HepG2 (cell line): ENCODE measurements around the gene ZNF700. TPM values are rescaled to one million over a fixed set of nuclear protein-coding genes. Genes with fewer than 3 reads are reported as not detected.

ENCODE experiments used
- ARHGAP35 ChIP-seq: sonication (generic); formaldehyde crosslinking; IDR thresholded peaks from 2 replicates; pipeline ENCODE4 v1.9.0; 2022; ENCODE audit warnings: mild to moderate bottlenecking, inconsistent platforms, moderate library complexity, missing genetic modification reagents, borderline replicate concordance
- GLI4 ChIP-seq: sonication (generic); formaldehyde crosslinking; IDR thresholded peaks from 2 replicates; pipeline ENCODE4 v1.5.1; 2020; ENCODE audit warnings: missing genetic modification reagents, mild to moderate bottlenecking, moderate library complexity, borderline replicate concordance
- HMGA1 ChIP-seq: sonication (generic); formaldehyde crosslinking; conservative IDR thresholded peaks from 2 replicates; pipeline ENCODE4 v1.4.0; 2020; ENCODE audit warnings: missing genetic modification reagents
- HNF1A ChIP-seq, 2 experiments: sonication (generic) in 1 of 2; formaldehyde crosslinking in 1 of 2; IDR thresholded peaks; 2 replicates each; pipeline versions ENCODE4 v1.4.0 to v1.6.1; 2016 to 2020; ENCODE audit warnings: borderline replicate concordance in 1 of 2, low read depth in 1 of 2, mild to moderate bottlenecking in 1 of 2, missing genetic modification reagents in 1 of 2
- KLF16 ChIP-seq, 2 experiments: sonication (generic) in 1 of 2; formaldehyde crosslinking in 1 of 2; IDR thresholded peaks; 2 replicates each; pipeline versions ENCODE4 v1.6.1 to v1.8.0; 2016 to 2023; ENCODE audit warnings: missing genetic modification reagents in 2 of 2, missing compliant biosample characterization in 1 of 2
- MED13 ChIP-seq: sonication (generic); formaldehyde crosslinking; IDR thresholded peaks from 2 replicates; pipeline ENCODE4 v1.5.0; 2020; ENCODE audit warnings: missing genetic modification reagents
- MXD4 ChIP-seq: IDR thresholded peaks from 2 replicates; pipeline ENCODE4 v1.6.1; 2016; ENCODE audit warnings: mild to moderate bottlenecking, missing biosample characterization, missing genetic modification reagents
- PREB ChIP-seq: sonication (generic); formaldehyde crosslinking; IDR thresholded peaks from 2 replicates; pipeline ENCODE4 v1.4.0; 2020; ENCODE audit warnings: missing genetic modification reagents
- ZNF10 ChIP-seq: sonication (generic); formaldehyde crosslinking; IDR thresholded peaks from 2 replicates; pipeline ENCODE4 v1.4.0; 2020; ENCODE audit warnings: mild to moderate bottlenecking, low read depth, missing genetic modification reagents, borderline replicate concordance
- ZNF543 ChIP-seq: sonication (generic); formaldehyde crosslinking; IDR thresholded peaks from 2 replicates; pipeline ENCODE4 v1.4.0; 2020; ENCODE audit warnings: mild to moderate bottlenecking, missing genetic modification reagents
- ZNF775 ChIP-seq: sonication (generic); formaldehyde crosslinking; IDR thresholded peaks from 2 replicates; pipeline ENCODE4 v1.4.0; 2020; ENCODE audit warnings: missing genetic modification reagents, mild to moderate bottlenecking, moderate library complexity, borderline replicate concordance
- ZNF780A ChIP-seq: sonication (generic); formaldehyde crosslinking; IDR thresholded peaks from 2 replicates; pipeline ENCODE4 v1.8.0; 2022; ENCODE audit warnings: mild to moderate bottlenecking, missing genetic modification reagents, moderate library complexity
- polyA plus RNA-seq, 8 experiments: library from polyadenylated mRNA; depleted of rRNA in 3 of 8; stranded (reverse) in 7 of 8; unstranded in 1 of 8; fragments of >200 nt; fragmentation: Illumina TruSeq in 4 of 8; extraction: Trizol in 4 of 8; gene quantifications; 2 replicates each; pipeline versions ENCODE4 v1.2.1 to v1.2.3, GENCODE V29; 2011 to 2016; ENCODE audit warnings: low read depth in 4 of 8, missing spikeins in 1 of 8, mixed read lengths in 1 of 8; ENCODE audit not compliant: insufficient read depth in 1 of 8
- total RNA-seq, 5 experiments: library from RNA; depleted of rRNA; stranded (reverse); fragments of >200 nt; fragmentation: Illumina TruSeq; extraction: Trizol; gene quantifications; 2 replicates each; pipeline ENCODE4 v1.2.3, GENCODE V29; 2016; ENCODE audit warnings: low read depth in 1 of 5
- TF ChIP-seq, protein P1 (sequence below): IDR thresholded peaks from 2 replicates; pipeline ENCODE4 v1.6.1; 2016; ENCODE audit warnings: mild to moderate bottlenecking
- TF ChIP-seq, protein P2 (sequence below): sonication (generic); formaldehyde crosslinking; IDR thresholded peaks from 2 replicates; pipeline ENCODE4 v1.4.0; 2020; ENCODE audit warnings: missing genetic modification reagents
- TF ChIP-seq, protein P3 (sequence below): sonication (generic); formaldehyde crosslinking; IDR thresholded peaks from 2 replicates; pipeline ENCODE4 v1.8.0; 2022; ENCODE audit warnings: mild to moderate bottlenecking, missing genetic modification reagents, moderate library complexity

Gene ZNF700
- total and polyA plus RNA-seq, 2 of the 13 experiments (the other 11 are each of a cell fraction or from before 2014, with no cell fraction given) = 6.0 to 12.8 TPM

DNA sequence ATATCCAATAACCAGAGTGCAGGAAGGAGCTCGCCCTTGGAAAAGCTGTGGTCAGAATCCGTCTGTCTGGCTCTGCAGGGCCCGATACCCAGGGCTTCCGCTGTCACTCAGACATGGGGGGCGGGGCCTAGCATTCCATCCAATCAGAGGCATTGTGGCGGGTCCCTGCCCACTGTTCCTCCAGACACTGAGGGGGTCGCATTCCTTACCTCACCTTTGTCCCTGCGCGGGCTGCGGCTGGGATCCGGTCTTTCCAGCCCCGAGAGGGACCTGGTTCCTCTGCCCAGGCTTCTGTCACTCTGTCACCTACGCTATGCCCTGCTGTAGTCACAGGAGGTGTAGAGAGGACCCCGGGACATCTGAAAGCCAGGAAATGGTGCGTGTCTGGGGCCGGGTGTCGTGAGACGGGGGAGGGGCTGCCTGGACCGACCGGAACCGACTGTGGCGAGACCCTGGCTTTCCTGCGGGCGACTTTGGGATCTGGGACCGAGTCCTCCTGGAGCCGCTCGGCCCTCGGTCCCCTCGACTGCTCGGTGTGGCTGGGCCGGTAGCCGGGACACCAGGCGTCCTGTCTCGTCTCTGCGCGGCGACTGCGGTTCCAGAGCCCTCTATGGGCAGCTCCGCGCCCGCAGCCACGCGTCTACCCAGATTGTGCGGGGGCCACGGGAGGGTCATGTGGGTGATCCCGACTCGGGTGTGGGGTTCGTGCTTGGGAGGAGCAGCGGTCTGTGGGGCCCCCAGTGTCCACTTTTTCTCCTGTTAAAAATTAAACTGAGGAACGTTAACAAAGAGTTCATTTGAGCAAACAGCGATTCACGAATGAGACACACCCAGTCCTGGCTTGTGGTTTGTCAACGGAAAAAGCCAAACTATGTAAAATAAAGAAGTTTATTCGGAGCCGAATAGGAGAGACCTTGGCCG lies 37.0 kb upstream of the ZNF700 start, which contains the start of gene ZNF69 (continued):
- TF ChIP-seq, protein P1, sequence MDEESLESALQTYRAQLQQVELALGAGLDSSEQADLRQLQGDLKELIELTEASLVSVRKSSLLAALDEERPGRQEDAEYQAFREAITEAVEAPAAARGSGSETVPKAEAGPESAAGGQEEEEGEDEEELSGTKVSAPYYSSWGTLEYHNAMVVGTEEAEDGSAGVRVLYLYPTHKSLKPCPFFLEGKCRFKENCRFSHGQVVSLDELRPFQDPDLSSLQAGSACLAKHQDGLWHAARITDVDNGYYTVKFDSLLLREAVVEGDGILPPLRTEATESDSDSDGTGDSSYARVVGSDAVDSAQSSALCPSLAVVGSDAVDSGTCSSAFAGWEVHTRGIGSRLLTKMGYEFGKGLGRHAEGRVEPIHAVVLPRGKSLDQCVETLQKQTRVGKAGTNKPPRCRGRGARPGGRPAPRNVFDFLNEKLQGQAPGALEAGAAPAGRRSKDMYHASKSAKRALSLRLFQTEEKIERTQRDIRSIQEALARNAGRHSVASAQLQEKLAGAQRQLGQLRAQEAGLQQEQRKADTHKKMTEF (CRISPR knock-in tag) = peak; percentile 77
- TF ChIP-seq HMGA1 (CRISPR knock-in tag) = no peak
- TF ChIP-seq MED13 = peak; percentile 63
- TF ChIP-seq, protein P2, sequence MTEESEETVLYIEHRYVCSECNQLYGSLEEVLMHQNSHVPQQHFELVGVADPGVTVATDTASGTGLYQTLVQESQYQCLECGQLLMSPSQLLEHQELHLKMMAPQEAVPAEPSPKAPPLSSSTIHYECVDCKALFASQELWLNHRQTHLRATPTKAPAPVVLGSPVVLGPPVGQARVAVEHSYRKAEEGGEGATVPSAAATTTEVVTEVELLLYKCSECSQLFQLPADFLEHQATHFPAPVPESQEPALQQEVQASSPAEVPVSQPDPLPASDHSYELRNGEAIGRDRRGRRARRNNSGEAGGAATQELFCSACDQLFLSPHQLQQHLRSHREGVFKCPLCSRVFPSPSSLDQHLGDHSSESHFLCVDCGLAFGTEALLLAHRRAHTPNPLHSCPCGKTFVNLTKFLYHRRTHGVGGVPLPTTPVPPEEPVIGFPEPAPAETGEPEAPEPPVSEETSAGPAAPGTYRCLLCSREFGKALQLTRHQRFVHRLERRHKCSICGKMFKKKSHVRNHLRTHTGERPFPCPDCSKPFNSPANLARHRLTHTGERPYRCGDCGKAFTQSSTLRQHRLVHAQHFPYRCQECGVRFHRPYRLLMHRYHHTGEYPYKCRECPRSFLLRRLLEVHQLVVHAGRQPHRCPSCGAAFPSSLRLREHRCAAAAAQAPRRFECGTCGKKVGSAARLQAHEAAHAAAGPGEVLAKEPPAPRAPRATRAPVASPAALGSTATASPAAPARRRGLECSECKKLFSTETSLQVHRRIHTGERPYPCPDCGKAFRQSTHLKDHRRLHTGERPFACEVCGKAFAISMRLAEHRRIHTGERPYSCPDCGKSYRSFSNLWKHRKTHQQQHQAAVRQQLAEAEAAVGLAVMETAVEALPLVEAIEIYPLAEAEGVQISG (CRISPR knock-in tag) = peak; percentile 76; the same call in 1 of the 2 replicates
- TF ChIP-seq, protein P3, sequence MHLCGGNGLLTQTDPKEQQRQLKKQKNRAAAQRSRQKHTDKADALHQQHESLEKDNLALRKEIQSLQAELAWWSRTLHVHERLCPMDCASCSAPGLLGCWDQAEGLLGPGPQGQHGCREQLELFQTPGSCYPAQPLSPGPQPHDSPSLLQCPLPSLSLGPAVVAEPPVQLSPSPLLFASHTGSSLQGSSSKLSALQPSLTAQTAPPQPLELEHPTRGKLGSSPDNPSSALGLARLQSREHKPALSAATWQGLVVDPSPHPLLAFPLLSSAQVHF (CRISPR knock-in tag) = no peak
- TF ChIP-seq ARHGAP35 (CRISPR knock-in tag) = no peak
- peak; percentile 76; the same call in 1 of the 2 replicates for TF ChIP-seq ZNF543 (CRISPR knock-in tag)
- no peak for TF ChIP-seq PREB (CRISPR knock-in tag)
- no peak; the same call in none of the 2 replicates for TF ChIP-seq MXD4 (CRISPR knock-in tag)
- TF ChIP-seq HNF1A (IDR thresholded peaks at IDR 0.05; ENCODE audit: low read depth) = peak; percentile 90
- peak; percentile 97; the same call in 1 of the 2 replicates for TF ChIP-seq HNF1A (CRISPR knock-in tag; IDR thresholded peaks at IDR 0.05; ENCODE audit: borderline replicate concordance)
- peak in 1 of 2 experiments; percentile 71; a peak in 1 of 4 replicates for TF ChIP-seq KLF16 (CRISPR knock-in tag; IDR thresholded peaks at IDR 0.05)
- no peak for TF ChIP-seq ZNF10
- no peak for TF ChIP-seq ZNF775 (CRISPR knock-in tag)
- no peak for TF ChIP-seq ZNF780A
- peak; percentile 95; the same call in 1 of the 2 replicates for TF ChIP-seq GLI4 (CRISPR knock-in tag)
